ENCODE measurements around the gene MAPKAP1. TPM values are rescaled to one million over a fixed set of nuclear protein-coding genes. Genes with fewer than 3 reads are reported as not detected.

Gene MAPKAP1
- total and polyA plus RNA-seq, 2 of the 13 experiments (the other 11 are each of a cell fraction or from before 2014, with no cell fraction given) = 45.0 to 64.3 TPM

DNA sequence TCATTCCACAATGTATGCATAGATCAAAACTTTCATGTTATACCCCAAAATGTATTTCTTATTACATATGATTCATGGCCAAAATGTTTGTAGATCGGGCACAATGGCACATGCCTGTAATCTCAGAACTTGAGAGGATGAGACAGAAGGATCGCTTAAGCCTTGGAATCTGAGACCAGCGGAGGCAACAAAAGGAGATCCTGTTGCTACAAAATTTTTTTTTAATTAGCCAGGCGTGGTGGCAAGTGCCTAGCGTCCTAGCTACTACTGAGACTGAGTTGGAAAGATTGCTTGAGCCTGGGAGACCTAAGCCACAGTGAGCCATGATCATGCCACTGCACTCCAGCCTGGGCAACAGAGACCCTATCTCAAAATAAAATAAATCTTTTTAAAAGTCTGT lies 89.9 kb downstream of the MAPKAP1 start:
- no peaks in the 10 kb centered on the region for H3K79me2 ChIP-seq (ENCODE audit: insufficient read depth, low read length)
- no peak overlapping the region for H3K9ac ChIP-seq (ENCODE audit: insufficient read depth, low read depth, low read length)
- H3K27ac ChIP-seq (ENCODE audit: extremely low read length, insufficient read depth, low read length) = no peak overlapping the region
- ChIA-PET CTCF (ENCODE audit: low intra/inter-chr PET ratio, low total read pairs) (no interaction called here), POLR2A (no interaction called here)
- ATAC-seq (no peak), DNase-seq (ENCODE audit: low spot score) (no peak), FAIRE-seq (no peak)
- in situ Hi-C loops (cut with HindIII; ENCODE audit: extremely low pct_ligation_motif_present, low pct_unique_long_range_greater_than_20kb) (no loop called here), intact Hi-C loops (cut with micrococcal nuclease; ENCODE audit: unreplicated experiment) (no loop called here)
- H2AFZ ChIP-seq (ENCODE audit: low read length) = no peak overlapping the region
- H4K20me1 ChIP-seq (ENCODE audit: insufficient read depth, low read length) = no peaks in the 10 kb centered on the region
- 98% methylated on average over 5 of the region's 5 CpGs for WGBS (ENCODE audit: low lambda C conversion rate)
- BruUV-seq (replicated peaks) = no TSS peak
- no peaks in the 10 kb centered on the region for H3K36me3 ChIP-seq (replicated peaks in 1 of 2; ENCODE audit: control insufficient read depth in 1 of 2, insufficient read depth in 2 of 2, low read length in 2 of 2)
- H3K4me3 ChIP-seq (replicated peaks in 1 of 3; ENCODE audit: insufficient read depth in 1 of 3, low read depth in 2 of 3, low read length in 3 of 3) = no peak overlapping the region
- H3K4me1 ChIP-seq (ENCODE audit: insufficient read depth, low read length) = no peaks in the 10 kb centered on the region
- no peaks in the 10 kb centered on the region for H3K27me3 ChIP-seq (ENCODE audit: control insufficient read depth in 1 of 2, insufficient read depth in 2 of 2, low read length in 2 of 2)
- no peak overlapping the region for H3K4me2 ChIP-seq (ENCODE audit: low read depth, low read length)
- no peak for TF ChIP-seq TGIF2 (CRISPR knock-in tag; IDR thresholded peaks at IDR 0.05)
- no peak for TF ChIP-seq SMAD3 (CRISPR knock-in tag; IDR thresholded peaks at IDR 0.05)
- TF ChIP-seq, protein P1, sequence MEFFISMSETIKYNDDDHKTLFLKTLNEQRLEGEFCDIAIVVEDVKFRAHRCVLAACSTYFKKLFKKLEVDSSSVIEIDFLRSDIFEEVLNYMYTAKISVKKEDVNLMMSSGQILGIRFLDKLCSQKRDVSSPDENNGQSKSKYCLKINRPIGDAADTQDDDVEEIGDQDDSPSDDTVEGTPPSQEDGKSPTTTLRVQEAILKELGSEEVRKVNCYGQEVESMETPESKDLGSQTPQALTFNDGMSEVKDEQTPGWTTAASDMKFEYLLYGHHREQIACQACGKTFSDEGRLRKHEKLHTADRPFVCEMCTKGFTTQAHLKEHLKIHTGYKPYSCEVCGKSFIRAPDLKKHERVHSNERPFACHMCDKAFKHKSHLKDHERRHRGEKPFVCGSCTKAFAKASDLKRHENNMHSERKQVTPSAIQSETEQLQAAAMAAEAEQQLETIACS (CRISPR knock-in tag; IDR thresholded peaks at IDR 0.05) = no peak
- no peak for TF ChIP-seq TOPORS (CRISPR knock-in tag; IDR thresholded peaks at IDR 0.05)
- no peak for TF ChIP-seq NFYB (CRISPR knock-in tag; IDR thresholded peaks at IDR 0.05)
- TF ChIP-seq, protein P2, sequence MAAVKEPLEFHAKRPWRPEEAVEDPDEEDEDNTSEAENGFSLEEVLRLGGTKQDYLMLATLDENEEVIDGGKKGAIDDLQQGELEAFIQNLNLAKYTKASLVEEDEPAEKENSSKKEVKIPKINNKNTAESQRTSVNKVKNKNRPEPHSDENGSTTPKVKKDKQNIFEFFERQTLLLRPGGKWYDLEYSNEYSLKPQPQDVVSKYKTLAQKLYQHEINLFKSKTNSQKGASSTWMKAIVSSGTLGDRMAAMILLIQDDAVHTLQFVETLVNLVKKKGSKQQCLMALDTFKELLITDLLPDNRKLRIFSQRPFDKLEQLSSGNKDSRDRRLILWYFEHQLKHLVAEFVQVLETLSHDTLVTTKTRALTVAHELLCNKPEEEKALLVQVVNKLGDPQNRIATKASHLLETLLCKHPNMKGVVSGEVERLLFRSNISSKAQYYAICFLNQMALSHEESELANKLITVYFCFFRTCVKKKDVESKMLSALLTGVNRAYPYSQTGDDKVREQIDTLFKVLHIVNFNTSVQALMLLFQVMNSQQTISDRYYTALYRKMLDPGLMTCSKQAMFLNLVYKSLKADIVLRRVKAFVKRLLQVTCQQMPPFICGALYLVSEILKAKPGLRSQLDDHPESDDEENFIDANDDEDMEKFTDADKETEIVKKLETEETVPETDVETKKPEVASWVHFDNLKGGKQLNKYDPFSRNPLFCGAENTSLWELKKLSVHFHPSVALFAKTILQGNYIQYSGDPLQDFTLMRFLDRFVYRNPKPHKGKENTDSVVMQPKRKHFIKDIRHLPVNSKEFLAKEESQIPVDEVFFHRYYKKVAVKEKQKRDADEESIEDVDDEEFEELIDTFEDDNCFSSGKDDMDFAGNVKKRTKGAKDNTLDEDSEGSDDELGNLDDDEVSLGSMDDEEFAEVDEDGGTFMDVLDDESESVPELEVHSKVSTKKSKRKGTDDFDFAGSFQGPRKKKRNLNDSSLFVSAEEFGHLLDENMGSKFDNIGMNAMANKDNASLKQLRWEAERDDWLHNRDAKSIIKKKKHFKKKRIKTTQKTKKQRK (IDR thresholded peaks at IDR 0.05; ENCODE audit: low read length) = no peak
- no peak for TF ChIP-seq ETV6 (CRISPR knock-in tag; conservative IDR thresholded peaks at IDR 0.05)
- TF ChIP-seq YEATS4 (CRISPR knock-in tag; IDR thresholded peaks at IDR 0.05; ENCODE audit: borderline replicate concordance) = no peak
- no peak for TF ChIP-seq HES4 (CRISPR knock-in tag; IDR thresholded peaks at IDR 0.05; ENCODE audit: borderline replicate concordance)
- no peak for TF ChIP-seq SMARCE1 (IDR thresholded peaks at IDR 0.05; ENCODE audit: borderline replicate concordance)
- no peaks in the 10 kb centered on the region for H3K9me3 ChIP-seq (ENCODE audit: low read length)

Data from HepG2 (cell line).